GM21717 (cell line): ENCODE data around the gene PTCH2.

ENCODE experiments used
- ATAC-seq: cut with Tn5 transposase; IDR thresholded peaks from one replicate; pipeline ENCODE4 v1.9.1; 2021; ENCODE audit warnings: mild to moderate bottlenecking, moderate library complexity; ENCODE audit not compliant: unreplicated experiment

PTCH2 gene

DNA sequence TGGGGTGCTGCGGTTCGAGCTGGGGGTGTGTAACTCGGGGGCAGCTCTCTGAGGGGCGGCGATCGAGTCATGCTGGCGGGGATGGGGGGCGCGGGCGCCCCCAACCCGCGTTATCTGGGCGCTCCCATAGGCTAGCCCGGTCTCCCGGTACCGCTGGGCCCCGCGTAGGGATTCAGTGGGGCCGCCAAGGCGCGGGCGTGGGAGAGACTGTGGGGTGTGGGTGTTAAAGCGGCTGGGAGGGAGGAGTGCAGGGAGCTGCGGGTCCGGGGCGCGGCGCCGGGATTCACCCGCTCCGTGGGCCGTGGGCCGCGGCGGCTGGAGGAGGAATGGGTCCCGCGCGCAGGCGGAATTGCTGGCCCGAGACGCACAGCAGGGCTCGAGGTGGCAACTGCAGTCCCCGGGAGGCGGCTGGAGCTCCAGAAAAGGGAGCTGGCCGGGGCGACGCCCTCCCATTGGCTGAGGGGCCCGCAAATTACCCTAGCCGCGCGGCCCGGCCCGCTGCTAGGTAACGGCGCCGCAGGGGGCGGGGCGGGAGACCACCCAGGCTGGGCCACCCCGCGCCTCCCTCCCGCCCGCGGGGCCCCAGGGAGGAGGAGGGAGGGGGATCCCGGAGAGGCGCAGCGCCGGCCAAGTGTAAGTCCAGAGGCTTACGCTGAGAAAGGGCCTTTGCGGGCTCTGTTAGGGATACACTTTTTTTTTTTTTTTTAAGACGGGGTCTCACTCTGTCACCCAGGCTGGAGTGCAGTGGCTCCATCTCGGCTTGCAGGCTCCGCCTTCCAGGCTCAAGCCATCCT, at the start of gene PTCH2:
TSS of gene PTCH2 (minus strand) at position 392 of the 794 bp plus-strand sequence. CDS start at position 71, 321 bp downstream.
- no peak for ATAC-seq

GRCh38 chr1:44890007-44890406, 47.0 kb upstream of the PTCH2 start:
- no peak for ATAC-seq

- no peak for ATAC-seq
Measured at GRCh38 chr1:44885406-44885805, 42.4 kb upstream of the PTCH2 start.

DNA sequence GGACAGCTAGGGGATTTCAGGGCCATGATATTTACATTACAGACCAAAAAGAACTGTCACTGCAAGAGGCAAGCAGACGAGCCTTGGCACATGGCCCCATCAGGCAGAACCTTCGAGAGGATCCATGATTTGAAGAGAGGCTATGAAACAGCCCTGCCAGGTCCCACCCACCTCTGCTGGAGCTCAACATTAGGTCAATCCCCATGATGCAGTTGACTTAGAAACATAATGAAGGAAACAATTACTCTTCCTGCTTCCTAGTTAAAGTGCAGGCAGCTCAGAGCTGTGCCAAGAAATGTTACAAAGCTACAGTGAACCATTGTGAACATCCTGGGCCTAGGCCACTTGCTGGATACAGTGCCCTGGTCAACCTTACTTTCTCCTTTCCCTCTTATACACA, 41.7 kb upstream of the PTCH2 start:
- ATAC-seq: no peak

DNA sequence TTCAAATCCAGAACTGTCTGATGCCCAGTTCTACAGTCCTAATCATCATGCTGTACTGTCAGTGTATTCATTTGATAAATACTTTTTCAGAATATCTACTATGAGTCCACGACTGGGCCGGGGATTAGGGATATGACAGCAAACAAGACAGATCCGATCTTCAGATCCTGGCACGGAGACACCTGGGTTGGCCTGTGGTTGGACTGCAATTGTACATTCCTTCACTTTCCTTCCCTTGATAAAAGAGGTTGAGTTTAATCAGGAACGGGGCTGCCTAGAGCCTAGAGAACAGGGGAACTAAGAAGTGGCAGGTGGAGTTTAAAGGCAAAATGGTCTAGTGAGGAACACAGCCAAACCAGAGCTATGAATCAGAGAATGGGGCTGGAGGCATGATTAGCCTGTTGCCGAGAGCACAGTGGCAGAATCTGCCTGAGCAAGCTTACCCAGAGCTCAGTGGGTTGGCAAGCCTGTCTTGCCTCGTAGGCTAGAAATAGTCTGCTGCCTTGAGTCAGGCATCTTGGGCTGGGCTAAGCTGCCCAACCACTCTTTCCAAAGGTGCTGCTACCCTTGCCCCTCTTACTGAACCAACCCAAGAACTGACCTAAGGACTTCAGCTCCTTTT, 38.1 kb upstream of the PTCH2 start:
- ATAC-seq: no peak

DNA sequence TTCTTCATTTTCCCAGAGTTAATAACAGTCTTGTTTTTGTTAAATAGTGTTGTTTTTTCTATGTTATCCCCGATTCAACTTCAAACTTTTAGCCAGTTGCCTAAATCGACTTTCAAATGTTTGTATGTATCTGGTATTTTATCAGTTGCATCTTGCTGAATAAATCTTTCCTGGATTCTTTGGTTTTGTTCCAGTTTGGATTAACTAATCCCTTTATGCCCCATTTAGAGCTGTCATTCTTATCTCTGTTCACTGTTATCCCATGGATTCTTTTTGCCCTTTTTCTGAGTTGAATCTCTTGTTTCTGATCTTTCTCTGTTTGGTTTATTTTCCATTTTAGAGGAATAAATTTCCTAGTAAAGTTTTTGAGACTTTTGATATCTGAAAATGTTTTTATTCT, 31.1 kb upstream of the PTCH2 start:
- no peak for ATAC-seq

GRCh38 chr1:44870096-44870495, 27.0 kb upstream of the PTCH2 start:
- ATAC-seq: no peak

DNA sequence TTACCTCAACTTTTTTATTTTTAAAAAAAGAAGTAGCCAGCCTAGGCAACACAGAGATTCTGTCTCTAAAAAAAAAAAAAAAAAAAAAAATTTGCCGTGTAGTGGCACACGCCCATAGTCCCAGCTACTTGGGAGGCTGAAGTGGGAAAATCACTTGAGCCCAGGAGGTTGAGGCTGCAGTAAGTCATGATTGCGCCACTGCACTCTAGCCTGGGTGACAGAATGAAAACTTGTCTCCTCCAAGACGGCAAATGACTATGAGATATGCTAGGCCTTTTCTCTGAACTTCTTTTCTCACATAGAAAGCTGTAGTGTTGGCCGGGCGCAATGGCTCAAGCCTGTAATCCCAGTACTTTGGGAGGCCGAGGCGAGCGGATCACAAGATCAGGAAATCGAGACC, 24.7 kb upstream of the PTCH2 start:
- no peak for ATAC-seq

GRCh38 chr1:44862829-44863401, 19.9 kb upstream of the PTCH2 start:
- no peak for ATAC-seq

- ATAC-seq: no peak
Measured at GRCh38 chr1:44860891-44861425, 17.9 kb upstream of the PTCH2 start.

- ATAC-seq: no peak
Measured at GRCh38 chr1:44860331-44860730, 17.3 kb upstream of the PTCH2 start.

DNA sequence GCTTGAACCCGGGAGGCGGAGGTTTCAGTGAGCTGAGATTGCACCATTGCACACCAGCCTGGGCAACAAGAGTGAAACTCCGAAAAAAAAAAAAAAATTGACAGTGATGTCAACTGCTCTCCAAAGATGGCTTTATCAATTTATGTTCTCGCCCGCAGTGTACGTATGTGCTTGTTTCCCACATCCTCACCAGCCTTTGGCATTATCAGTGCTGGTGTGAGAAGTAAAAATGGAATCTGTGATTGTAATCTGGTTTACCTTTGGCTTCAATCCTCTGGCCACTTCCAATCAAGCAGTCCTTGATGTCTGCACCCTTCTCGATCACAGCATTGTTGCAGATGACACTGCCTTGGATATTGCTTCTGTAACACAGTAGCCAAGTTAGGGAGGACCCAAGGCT, 14.4 kb upstream of the PTCH2 start:
- no peak for ATAC-seq

- ATAC-seq: no peak
Measured at GRCh38 chr1:44855742-44856141, 12.7 kb upstream of the PTCH2 start.

GRCh38 chr1:44854970-44855369, 11.9 kb upstream of the PTCH2 start:
- no peak for ATAC-seq

DNA sequence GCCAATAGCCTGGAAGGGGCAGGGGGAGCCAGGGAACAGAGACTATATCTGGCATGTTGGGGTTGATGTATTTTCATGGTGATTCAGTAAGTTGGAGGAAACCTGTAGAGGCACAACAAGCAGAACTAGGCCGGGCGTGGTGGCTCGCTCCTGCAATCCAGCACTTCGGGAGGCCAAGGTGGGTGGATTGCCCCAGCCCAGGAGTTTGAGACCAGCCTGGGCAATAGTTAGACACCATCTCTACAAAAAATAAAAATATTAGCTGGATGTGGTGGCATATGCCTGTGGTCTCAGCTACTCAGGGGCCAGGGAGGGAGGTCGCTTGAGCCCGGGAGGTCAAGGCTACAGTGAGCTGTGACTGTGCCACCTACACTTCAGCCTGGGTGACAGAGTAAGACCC, 10.1 kb upstream of the PTCH2 start:
- no peak for ATAC-seq

- ATAC-seq: no peak
Measured at GRCh38 chr1:44851308-44851707, 8.3 kb upstream of the PTCH2 start.

DNA sequence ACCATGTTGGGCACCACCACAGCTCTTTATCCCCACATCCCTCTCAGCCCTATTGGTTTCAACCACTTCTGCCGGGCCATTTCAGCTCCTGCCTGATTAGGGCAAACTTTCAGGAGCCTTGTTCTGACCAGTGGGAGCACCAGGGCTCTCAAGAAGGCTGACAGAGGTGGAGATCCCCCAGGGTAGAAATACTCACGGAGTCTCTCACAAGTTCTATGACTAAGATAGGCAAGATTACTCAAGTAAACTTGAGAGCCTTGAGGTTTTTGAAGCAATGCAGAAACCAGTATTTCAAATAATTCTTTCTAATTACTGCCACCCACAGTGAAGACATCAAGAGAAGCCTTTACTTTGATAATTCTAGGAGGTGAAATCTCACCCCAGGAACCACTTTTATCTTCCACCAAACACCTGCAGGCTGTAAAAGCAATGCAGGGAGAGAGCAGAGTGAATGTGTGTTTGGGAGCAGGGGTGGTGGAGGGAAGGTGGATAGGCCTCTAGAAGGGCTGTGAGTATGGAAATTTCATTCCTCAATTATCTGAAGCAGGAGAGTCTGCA, 6.6 kb upstream of the PTCH2 start:
- ATAC-seq: no peak

GRCh38 chr1:44848456-44849181, 5.6 kb upstream of the PTCH2 start:
- ATAC-seq: no peak

DNA sequence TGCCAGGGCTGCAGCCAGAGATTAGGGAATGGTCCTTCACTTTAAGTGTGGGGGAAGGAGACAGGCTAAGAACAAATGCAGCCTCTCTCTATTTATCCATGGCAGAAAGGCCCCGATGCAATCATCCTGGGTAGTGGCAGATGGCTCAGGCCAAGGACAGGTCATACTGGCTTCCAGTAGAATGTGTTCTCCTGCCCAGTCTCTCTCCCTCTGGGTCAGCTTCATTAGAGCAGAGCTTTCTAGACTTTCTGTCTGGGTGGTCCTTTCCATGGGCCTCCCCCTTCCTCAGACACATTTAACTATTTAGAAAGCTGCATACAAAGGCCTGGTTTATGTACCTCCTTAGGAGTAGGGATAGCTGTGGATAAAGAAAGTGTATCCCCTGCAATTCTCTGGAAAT, 4.8 kb upstream of the PTCH2 start:
- ATAC-seq: no peak

- ATAC-seq: no peak
Measured at GRCh38 chr1:44846985-44847384, 3.9 kb upstream of the PTCH2 start.

- ATAC-seq: no peak
Measured at GRCh38 chr1:44842486-44842861, 579 bp downstream of the PTCH2 start.
